Breast epithelium (tissue), 4 donors: ENCODE measurements around the gene SPARCL1. TPM values are rescaled to one million over a fixed set of nuclear protein-coding genes. Genes with fewer than 3 reads are reported as not detected.

Experiments used
- DNase-seq, 2 donors: peaks; one replicate each; pipeline ENCODE4 v3.0.0-alpha.2; 2019; ENCODE audit warnings: low spot score in 2 of 2
- H3K27ac ChIP-seq, 2 donors: fragments of 200-600 bp; sonication (generic) in 1 of 2; one replicate each; pipeline ENCODE4 v1.5.1; 2016 to 2019; ENCODE audit warnings: mild to moderate bottlenecking in 1 of 2
- H3K27me3 ChIP-seq, 2 donors: fragments of 200-600 bp; sonication (generic) in 1 of 2; one replicate each; pipeline versions ENCODE4 v1.5.1 to v1.6.0; 2017 to 2019; ENCODE audit warnings: control low read depth in 1 of 2, mild to moderate bottlenecking in 1 of 2
- H3K36me3 ChIP-seq: fragments of 200-600 bp; one replicate; pipeline ENCODE4 v1.5.1; 2019
- H3K4me1 ChIP-seq, 2 donors: fragments of 200-600 bp; sonication (generic); one replicate each; pipeline ENCODE4 v1.5.1; 2016 to 2019; ENCODE audit warnings: control low read depth in 1 of 2
- H3K4me3 ChIP-seq, 3 donors: fragments of 200-600 bp; sonication (generic); 1 replicate in 2 of 3; 2 replicates in 1 of 3; pipeline ENCODE4 v1.5.1; 2016 to 2019; ENCODE audit warnings: mild to moderate bottlenecking in 3 of 3, moderate library complexity in 2 of 3
- H3K9me3 ChIP-seq, 2 donors: fragments of 200-600 bp; sonication (generic) in 1 of 2; one replicate each; pipeline ENCODE4 v1.5.1; 2016 to 2019; ENCODE audit warnings: control low read depth in 1 of 2
- POLR2A ChIP-seq: fragments of 450-650 bp; IDR thresholded peaks from one replicate; pipeline ENCODE4 v1.6.1; 2016; ENCODE audit warnings: antibody characterized with exemption, mild to moderate bottlenecking, moderate library complexity
- POLR2AphosphoS5 ChIP-seq, 3 donors: sonication (generic); formaldehyde crosslinking; IDR thresholded peaks; one replicate each; pipeline ENCODE4 v1.6.1; 2017; ENCODE audit warnings: antibody characterized with exemption in 3 of 3
- intact Hi-C: fragments of 100-400 bp; cut with DNase I; formaldehyde crosslinking; loops from one replicate; pipeline ENCODE4 v1.15.1; 2023; ENCODE audit warnings: low total_unique reads
- total RNA-seq, 3 donors: library from RNA; depleted of rRNA; stranded (reverse); fragments of >200 nt; gene quantifications; one replicate each; pipeline ENCODE4 v1.1.0, GENCODE V29; 2016
- TF ChIP-seq, protein P1 (sequence below), 3 donors: fragments of 450-650 bp; IDR thresholded peaks; one replicate each; pipeline ENCODE4 v1.5.1; 2016 to 2017; ENCODE audit warnings: antibody characterized with exemption in 3 of 3, mild to moderate bottlenecking in 3 of 3, moderate library complexity in 3 of 3

Gene SPARCL1
- total RNA-seq, 3 donors from 2014 or later = 368 to 408 (median 371) TPM

GRCh38 chr4:87500092-87500462, 29.1 kb downstream of the SPARCL1 start:
- intact Hi-C loops = no loop called here
- DNase-seq = no peak
- Histone ChIP-seq H3K4me3 (no peak overlapping the region), H3K27me3 (no peaks in the 10 kb centered on the region), H3K36me3 (no peaks in the 10 kb centered on the region), H3K4me1 (no peaks in the 10 kb centered on the region), H3K27ac (no peak overlapping the region), H3K9me3 (no peaks in the 10 kb centered on the region)
- TF ChIP-seq POLR2AphosphoS5 (IDR thresholded peaks at IDR 0.05) = no peak
- TF ChIP-seq, protein P1, sequence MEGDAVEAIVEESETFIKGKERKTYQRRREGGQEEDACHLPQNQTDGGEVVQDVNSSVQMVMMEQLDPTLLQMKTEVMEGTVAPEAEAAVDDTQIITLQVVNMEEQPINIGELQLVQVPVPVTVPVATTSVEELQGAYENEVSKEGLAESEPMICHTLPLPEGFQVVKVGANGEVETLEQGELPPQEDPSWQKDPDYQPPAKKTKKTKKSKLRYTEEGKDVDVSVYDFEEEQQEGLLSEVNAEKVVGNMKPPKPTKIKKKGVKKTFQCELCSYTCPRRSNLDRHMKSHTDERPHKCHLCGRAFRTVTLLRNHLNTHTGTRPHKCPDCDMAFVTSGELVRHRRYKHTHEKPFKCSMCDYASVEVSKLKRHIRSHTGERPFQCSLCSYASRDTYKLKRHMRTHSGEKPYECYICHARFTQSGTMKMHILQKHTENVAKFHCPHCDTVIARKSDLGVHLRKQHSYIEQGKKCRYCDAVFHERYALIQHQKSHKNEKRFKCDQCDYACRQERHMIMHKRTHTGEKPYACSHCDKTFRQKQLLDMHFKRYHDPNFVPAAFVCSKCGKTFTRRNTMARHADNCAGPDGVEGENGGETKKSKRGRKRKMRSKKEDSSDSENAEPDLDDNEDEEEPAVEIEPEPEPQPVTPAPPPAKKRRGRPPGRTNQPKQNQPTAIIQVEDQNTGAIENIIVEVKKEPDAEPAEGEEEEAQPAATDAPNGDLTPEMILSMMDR (IDR thresholded peaks at IDR 0.05) = no peak
- no peak for TF ChIP-seq POLR2A

DNA sequence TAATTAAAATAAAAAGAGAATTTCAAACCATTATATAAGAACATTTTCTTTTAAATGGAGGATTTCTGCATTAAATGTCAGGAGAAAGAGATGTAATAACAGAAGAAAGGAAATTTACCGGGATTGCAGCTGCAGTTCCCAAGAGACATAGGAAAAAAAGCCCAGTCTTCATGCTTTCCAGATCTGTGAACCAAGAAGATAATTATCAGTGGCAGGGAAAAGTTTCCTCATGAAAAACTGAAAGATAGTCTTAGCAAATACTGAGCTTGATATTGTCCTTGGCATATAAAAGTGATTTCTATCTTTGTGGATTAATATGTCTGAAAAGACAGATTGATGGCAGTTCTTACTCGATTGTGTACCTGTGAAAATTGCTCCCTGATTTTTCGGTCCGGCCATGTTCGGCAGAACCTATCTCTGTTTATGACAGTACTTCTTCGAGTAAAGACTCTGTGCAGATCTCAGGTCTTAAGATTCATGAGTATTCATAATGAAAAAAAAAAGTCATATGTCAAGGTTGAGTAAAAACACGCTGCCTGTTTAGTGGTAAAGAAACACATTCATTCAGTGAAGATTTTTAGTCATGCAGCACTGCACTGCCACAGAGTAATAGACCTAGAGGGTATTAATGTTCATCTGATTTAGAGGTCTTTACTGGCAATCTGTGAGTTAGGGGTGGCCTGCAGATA, 29.6 kb downstream of the SPARCL1 start:
- Histone ChIP-seq H3K4me3 (no peak overlapping the region), H3K4me1 (no peaks in the 10 kb centered on the region), H3K9me3 (no peaks in the 10 kb centered on the region), H3K27ac (peak overlapping the region in 1 of 2 donors; percentile 8), H3K36me3 (no peaks in the 10 kb centered on the region), H3K27me3 (no peaks in the 10 kb centered on the region)
- intact Hi-C loops = no loop called here
- TF ChIP-seq, protein P1 (IDR thresholded peaks at IDR 0.05) = no peak
- TF ChIP-seq POLR2A (no peak), POLR2AphosphoS5 (IDR thresholded peaks at IDR 0.05) (no peak)
- DNase-seq = no peak

DNA sequence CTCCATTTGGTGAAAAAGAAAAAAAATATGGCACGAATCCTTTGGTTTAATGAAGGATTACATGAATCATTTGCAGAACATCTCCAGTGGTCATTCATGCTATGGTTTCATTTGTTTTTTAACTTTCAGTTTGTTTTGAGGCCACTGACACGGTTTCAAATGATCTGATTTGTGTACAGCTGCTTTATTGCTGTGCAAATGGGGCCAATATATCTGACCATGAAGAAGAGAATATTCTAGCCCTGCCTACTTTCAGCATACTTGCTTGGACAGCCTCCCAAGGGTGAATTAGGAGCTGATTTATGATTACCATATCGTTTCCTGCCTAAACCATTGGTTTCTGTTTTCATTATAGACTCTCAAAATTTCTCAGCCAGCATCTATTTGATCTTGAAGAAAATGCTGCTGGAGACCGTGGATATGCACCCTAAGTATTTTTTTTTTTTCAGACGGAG, 30.7 kb downstream of the SPARCL1 start:
- Histone ChIP-seq H3K36me3 (no peaks in the 10 kb centered on the region), H3K27me3 (no peaks in the 10 kb centered on the region), H3K4me1 (no peaks in the 10 kb centered on the region), H3K27ac (peak overlapping the region; percentile 12 to 57), H3K9me3 (no peaks in the 10 kb centered on the region), H3K4me3 (peak overlapping the region in 2 of 3 donors; percentile 12 to 48)
- DNase-seq = no peak
- TF ChIP-seq POLR2AphosphoS5 (IDR thresholded peaks at IDR 0.05) = no peak
- TF ChIP-seq POLR2A = no peak
- TF ChIP-seq, protein P1 (IDR thresholded peaks at IDR 0.05) = no peak
- intact Hi-C loops = no loop called here

- Histone ChIP-seq H3K4me1 (no peaks in the 10 kb centered on the region), H3K27ac (peak overlapping the region; percentile 12 to 57), H3K9me3 (no peaks in the 10 kb centered on the region), H3K36me3 (no peaks in the 10 kb centered on the region), H3K4me3 (no peak overlapping the region), H3K27me3 (no peaks in the 10 kb centered on the region)
- TF ChIP-seq, protein P1 (IDR thresholded peaks at IDR 0.05) = no peak
- no peak for TF ChIP-seq POLR2A
- intact Hi-C loops = no loop called here
- no peak for DNase-seq
Observed at GRCh38 chr4:87497578-87497977, 31.6 kb downstream of the SPARCL1 start.

GRCh38 chr4:87497159-87497558, 32.0 kb downstream of the SPARCL1 start:
- H3K36me3 ChIP-seq = no peaks in the 10 kb centered on the region

More at GRCh38 chr4:87497159-87497558, 32.0 kb downstream of the SPARCL1 start:
- Histone ChIP-seq H3K27me3 (no peaks in the 10 kb centered on the region), H3K4me1 (no peaks in the 10 kb centered on the region), H3K4me3 (no peak overlapping the region), H3K9me3 (no peaks in the 10 kb centered on the region), H3K27ac (no peak overlapping the region)
- no peak for DNase-seq
- intact Hi-C loops = no loop called here
- no peak for TF ChIP-seq POLR2AphosphoS5 (IDR thresholded peaks at IDR 0.05)
- no peak for TF ChIP-seq POLR2A
- TF ChIP-seq, protein P1 (IDR thresholded peaks at IDR 0.05) = no peak
